HG03159 (cell line): ENCODE data around the gene ADNP.

Source experiments
- ATAC-seq: cut with Tn5 transposase; IDR thresholded peaks from one replicate; pipeline ENCODE4 v1.9.1; 2021; ENCODE audit warnings: mild to moderate bottlenecking, moderate library complexity; ENCODE audit not compliant: unreplicated experiment

ADNP gene

GRCh38 chr20:50932691-50933280, 1.5 kb upstream of the ADNP start:
- no peak for ATAC-seq

- ATAC-seq: peak; percentile 1
Measured at GRCh38 chr20:50932016-50932485, 814 bp upstream of the ADNP start.

- ATAC-seq: peak; percentile 22
Measured at GRCh38 chr20:50930976-50931305, 296 bp downstream of the ADNP start.

GRCh38 chr20:50930139-50930975, 880 bp downstream of the ADNP start:
- ATAC-seq: peak; percentile 2

- ATAC-seq: peak; percentile 66
Measured at GRCh38 chr20:50929299-50930138, 1.7 kb downstream of the ADNP start.

GRCh38 chr20:50928469-50928868, 2.8 kb downstream of the ADNP start:
- no peak for ATAC-seq

- no peak for ATAC-seq
Measured at GRCh38 chr20:50926530-50926929, 4.7 kb downstream of the ADNP start.

- no peak for ATAC-seq
Measured at GRCh38 chr20:50924261-50924920, 6.8 kb downstream of the ADNP start.

GRCh38 chr20:50921803-50922501, 9.3 kb downstream of the ADNP start:
- no peak for ATAC-seq

GRCh38 chr20:50920997-50921396, 10.2 kb downstream of the ADNP start:
- ATAC-seq: no peak

GRCh38 chr20:50919567-50919966, 11.7 kb downstream of the ADNP start:
- no peak for ATAC-seq

GRCh38 chr20:50918403-50918802, 12.8 kb downstream of the ADNP start:
- no peak for ATAC-seq

GRCh38 chr20:50916934-50917333, 14.3 kb downstream of the ADNP start:
- no peak for ATAC-seq

- ATAC-seq: no peak
Measured at GRCh38 chr20:50916257-50916656, 15.0 kb downstream of the ADNP start.

- ATAC-seq: no peak
Measured at GRCh38 chr20:50915424-50915823, 15.8 kb downstream of the ADNP start.

GRCh38 chr20:50913690-50914375, 17.4 kb downstream of the ADNP start:
- no peak for ATAC-seq

GRCh38 chr20:50911716-50912115, 19.5 kb downstream of the ADNP start:
- no peak for ATAC-seq

GRCh38 chr20:50911030-50911429, 20.2 kb downstream of the ADNP start:
- ATAC-seq: no peak

- no peak for ATAC-seq
Measured at GRCh38 chr20:50909413-50909812, 21.8 kb downstream of the ADNP start.

GRCh38 chr20:50904067-50904570, 27.1 kb downstream of the ADNP start:
- no peak for ATAC-seq
